IPS DF 6.9 (cell line): ENCODE data around the gene SH2D4B.

ENCODE experiments used
- DNase-seq: peaks from one replicate; pipeline ENCODE4 v3.0.0-alpha.2; 2013; ENCODE audit warnings: low read depth, low spot score
- H3K27ac ChIP-seq: one replicate; pipeline ENCODE4 v1.5.1; 2013; ENCODE audit warnings: low read length, control low read depth
- H3K27me3 ChIP-seq: 2 replicates; pipeline ENCODE4 v1.6.1; 2013; ENCODE audit warnings: mild to moderate bottlenecking, low read length; ENCODE audit not compliant: control insufficient read depth, insufficient read depth
- H3K36me3 ChIP-seq: 2 replicates; pipeline ENCODE4 v1.6.1; 2013; ENCODE audit warnings: low read length; ENCODE audit not compliant: control insufficient read depth, insufficient read depth
- H3K4me1 ChIP-seq: 2 replicates; pipeline ENCODE4 v1.6.1; 2013; ENCODE audit warnings: low read length; ENCODE audit not compliant: control insufficient read depth, insufficient read depth
- H3K4me3 ChIP-seq: 2 replicates; pipeline ENCODE4 v1.5.1; 2013; ENCODE audit warnings: mild to moderate bottlenecking, low read length
- H3K9me3 ChIP-seq: 2 replicates; pipeline ENCODE4 v1.6.1; 2013; ENCODE audit warnings: low read length, inconsistent platforms; ENCODE audit not compliant: control insufficient read depth, insufficient read depth
- WGBS: extraction: QIAGEN DNeasy Blood & Tissue Kit; methylation state at CpG from one replicate; pipeline ENCODE4 v1.1.7; 2013; ENCODE audit warnings: mixed read lengths, missing lambda C conversion rate; ENCODE audit not compliant: insufficient read length, insufficient coverage; 5-methylcytosine and 5-hydroxymethylcytosine counted together

The SH2D4B gene

GRCh38 chr10:80662429-80663261 lies 124.9 kb downstream of the SH2D4B start:
- Histone ChIP-seq H3K27ac (no peak overlapping the region), H3K27me3 (no peaks in the 10 kb centered on the region), H3K4me1 (no peaks in the 10 kb centered on the region; the same call in 1 of the 2 replicates), H3K4me3 (peak overlapping the region; percentile 1; the same call in 1 of the 2 replicates), H3K9me3 (no peaks in the 10 kb centered on the region), H3K36me3 (no peaks in the 10 kb centered on the region)
- no CpG with 5 or more reads among the region's 19 CpGs for WGBS
- DNase-seq = peak; percentile 67

GRCh38 chr10:80664071-80664680 lies 126.5 kb downstream of the SH2D4B start:
- Histone ChIP-seq H3K4me1 (no peaks in the 10 kb centered on the region; the same call in 1 of the 2 replicates), H3K27me3 (no peaks in the 10 kb centered on the region), H3K36me3 (no peaks in the 10 kb centered on the region), H3K27ac (no peak overlapping the region), H3K9me3 (no peaks in the 10 kb centered on the region), H3K4me3 (no peak overlapping the region)
- peak; percentile 94 for DNase-seq
- WGBS = no CpG with 5 or more reads among the region's 10 CpGs

GRCh38 chr10:80669485-80669884 lies 131.8 kb downstream of the SH2D4B start:
- DNase-seq = no peak
- Histone ChIP-seq H3K27ac (no peak overlapping the region), H3K4me3 (no peak overlapping the region), H3K9me3 (no peaks in the 10 kb centered on the region), H3K4me1 (no peaks in the 10 kb centered on the region), H3K36me3 (no peaks in the 10 kb centered on the region), H3K27me3 (no peaks in the 10 kb centered on the region)
- WGBS = no CpG with 5 or more reads among the region's 2 CpGs

- Histone ChIP-seq H3K9me3 (no peaks in the 10 kb centered on the region), H3K4me3 (no peak overlapping the region), H3K27ac (no peak overlapping the region), H3K27me3 (no peaks in the 10 kb centered on the region), H3K4me1 (no peaks in the 10 kb centered on the region), H3K36me3 (no peaks in the 10 kb centered on the region)
- no CpG with 5 or more reads among the region's 6 CpGs for WGBS
- DNase-seq = no peak
Measured at GRCh38 chr10:80670774-80671173, 133.1 kb downstream of the SH2D4B start.

GRCh38 chr10:80671847-80672246 lies 134.1 kb downstream of the SH2D4B start:
- no peaks in the 10 kb centered on the region for H3K4me1 ChIP-seq
- no CpG with 5 or more reads among the region's 5 CpGs for WGBS
- no peaks in the 10 kb centered on the region for H3K9me3 ChIP-seq
- no peak overlapping the region for H3K27ac ChIP-seq
- no peak for DNase-seq
- H3K36me3 ChIP-seq = no peaks in the 10 kb centered on the region
- no peaks in the 10 kb centered on the region for H3K27me3 ChIP-seq
- no peak overlapping the region for H3K4me3 ChIP-seq

GRCh38 chr10:80672613-80673012 lies 134.9 kb downstream of the SH2D4B start:
- H3K4me1 ChIP-seq = no peaks in the 10 kb centered on the region
- no peak for DNase-seq
- H3K9me3 ChIP-seq = no peaks in the 10 kb centered on the region
- no peak overlapping the region for H3K4me3 ChIP-seq
- no peak overlapping the region for H3K27ac ChIP-seq
- WGBS = no CpG with 5 or more reads among the region's 3 CpGs
- H3K36me3 ChIP-seq = no peaks in the 10 kb centered on the region
- no peaks in the 10 kb centered on the region for H3K27me3 ChIP-seq

GRCh38 chr10:80674809-80675208 lies 137.1 kb downstream of the SH2D4B start:
- WGBS = no CpG with 5 or more reads among the region's 1 CpG
- Histone ChIP-seq H3K27me3 (no peaks in the 10 kb centered on the region), H3K9me3 (no peaks in the 10 kb centered on the region), H3K4me1 (no peaks in the 10 kb centered on the region), H3K27ac (no peak overlapping the region), H3K4me3 (no peak overlapping the region), H3K36me3 (no peaks in the 10 kb centered on the region)
- DNase-seq = no peak

GRCh38 chr10:80681142-80681541 lies 143.4 kb downstream of the SH2D4B start:
- Histone ChIP-seq H3K4me1 (no peaks in the 10 kb centered on the region), H3K4me3 (no peak overlapping the region), H3K27ac (no peak overlapping the region), H3K27me3 (no peaks in the 10 kb centered on the region), H3K36me3 (no peaks in the 10 kb centered on the region), H3K9me3 (no peaks in the 10 kb centered on the region)
- no CpG with 5 or more reads among the region's 1 CpG for WGBS
- no peak for DNase-seq

- Histone ChIP-seq H3K4me3 (no peak overlapping the region), H3K4me1 (no peaks in the 10 kb centered on the region), H3K27ac (no peak overlapping the region), H3K36me3 (no peaks in the 10 kb centered on the region), H3K9me3 (no peaks in the 10 kb centered on the region), H3K27me3 (no peaks in the 10 kb centered on the region)
- no peak for DNase-seq
- WGBS = no CpG with 5 or more reads among the region's 1 CpG
Measured at GRCh38 chr10:80684259-80684658, 146.6 kb downstream of the SH2D4B start.

- no peaks in the 10 kb centered on the region for H3K4me1 ChIP-seq
- no peak overlapping the region for H3K4me3 ChIP-seq
- H3K36me3 ChIP-seq = no peaks in the 10 kb centered on the region
- no peaks in the 10 kb centered on the region for H3K9me3 ChIP-seq
- no CpG with 5 or more reads among the region's 4 CpGs for WGBS
- H3K27me3 ChIP-seq = no peaks in the 10 kb centered on the region
- H3K27ac ChIP-seq = no peak overlapping the region
- DNase-seq = no peak
Measured at GRCh38 chr10:80685355-80685754, 147.7 kb downstream of the SH2D4B start.
